Measurements from ENCODE around the gene MRPL32.

DNA sequence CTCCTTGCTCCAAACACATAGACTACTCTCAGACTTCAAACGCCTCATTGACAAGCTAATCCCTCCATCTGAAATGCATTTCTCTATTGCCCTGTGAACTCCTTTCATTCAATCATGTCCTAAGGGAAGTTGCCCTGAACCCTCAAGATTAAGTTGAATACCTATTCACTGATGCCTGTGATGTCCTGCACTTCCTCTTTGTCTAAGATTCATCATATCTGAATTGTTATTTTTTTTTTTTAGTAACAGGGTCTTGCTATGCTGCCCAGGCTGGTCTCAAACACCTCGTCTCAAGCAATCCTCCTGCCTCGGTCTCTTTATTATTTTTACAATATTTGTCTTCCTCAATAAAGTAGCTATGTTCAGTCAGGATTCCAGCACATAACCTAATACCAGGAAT, 3.4 kb upstream of the MRPL32 start:
- TF ChIP-seq, protein P1, sequence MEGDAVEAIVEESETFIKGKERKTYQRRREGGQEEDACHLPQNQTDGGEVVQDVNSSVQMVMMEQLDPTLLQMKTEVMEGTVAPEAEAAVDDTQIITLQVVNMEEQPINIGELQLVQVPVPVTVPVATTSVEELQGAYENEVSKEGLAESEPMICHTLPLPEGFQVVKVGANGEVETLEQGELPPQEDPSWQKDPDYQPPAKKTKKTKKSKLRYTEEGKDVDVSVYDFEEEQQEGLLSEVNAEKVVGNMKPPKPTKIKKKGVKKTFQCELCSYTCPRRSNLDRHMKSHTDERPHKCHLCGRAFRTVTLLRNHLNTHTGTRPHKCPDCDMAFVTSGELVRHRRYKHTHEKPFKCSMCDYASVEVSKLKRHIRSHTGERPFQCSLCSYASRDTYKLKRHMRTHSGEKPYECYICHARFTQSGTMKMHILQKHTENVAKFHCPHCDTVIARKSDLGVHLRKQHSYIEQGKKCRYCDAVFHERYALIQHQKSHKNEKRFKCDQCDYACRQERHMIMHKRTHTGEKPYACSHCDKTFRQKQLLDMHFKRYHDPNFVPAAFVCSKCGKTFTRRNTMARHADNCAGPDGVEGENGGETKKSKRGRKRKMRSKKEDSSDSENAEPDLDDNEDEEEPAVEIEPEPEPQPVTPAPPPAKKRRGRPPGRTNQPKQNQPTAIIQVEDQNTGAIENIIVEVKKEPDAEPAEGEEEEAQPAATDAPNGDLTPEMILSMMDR (IDR thresholded peaks at IDR 0.05; ENCODE audit: low read depth, low read length, poor library complexity, severe bottlenecking) = no peak
- no peak for TF ChIP-seq EZH2phosphoT487 (IDR thresholded peaks at IDR 0.05; ENCODE audit: borderline replicate concordance, low read length)
